Fibroblast of skin of right biceps (primary cell): ENCODE results near the gene PPP1R2C.
A peak's percentile ranks its signal among the peaks of the same experiment; 100 is the strongest.

Experiments
- DNase-seq: peaks from one replicate; pipeline ENCODE4 v3.0.0-alpha.2; 2013

PPP1R2C gene

GRCh38 chrX:42748067-42748850 lies 29.7 kb downstream of the PPP1R2C start:
- peak; percentile 62 for DNase-seq

GRCh38 chrX:42746606-42747005 lies 31.4 kb downstream of the PPP1R2C start:
- peak; percentile 49 for DNase-seq

GRCh38 chrX:42740456-42740855 lies 37.5 kb downstream of the PPP1R2C start:
- no peak for DNase-seq

- DNase-seq = no peak
These were observed 38.2 kb downstream of the PPP1R2C start for GRCh38 chrX:42739741-42740140.

GRCh38 chrX:42739258-42739657 lies 38.7 kb downstream of the PPP1R2C start:
- peak; percentile 23 for DNase-seq

- DNase-seq = no peak
These were observed 39.4 kb downstream of the PPP1R2C start for GRCh38 chrX:42738552-42738951.

GRCh38 chrX:42735250-42735649 lies 42.7 kb downstream of the PPP1R2C start:
- no peak for DNase-seq

- no peak for DNase-seq
These were observed 45.5 kb downstream of the PPP1R2C start for GRCh38 chrX:42732506-42732905.
